ENCODE results near the gene TGFBR2.

Gene TGFBR2

GRCh38 chr3:30634761-30635735, 28.6 kb downstream of the TGFBR2 start:
- no peak for DNase-seq

GRCh38 chr3:30637310-30638219, 31.2 kb downstream of the TGFBR2 start:
- DNase-seq: no peak

GRCh38 chr3:30638685-30639412, 32.4 kb downstream of the TGFBR2 start:
- no peak for DNase-seq

- no peak for DNase-seq
Observed at GRCh38 chr3:30639937-30640336, 33.5 kb downstream of the TGFBR2 start.

- DNase-seq: no peak
Observed at GRCh38 chr3:30640851-30641250, 34.5 kb downstream of the TGFBR2 start.

- DNase-seq: no peak
Observed at GRCh38 chr3:30641416-30642251, 35.2 kb downstream of the TGFBR2 start.

- no peak for DNase-seq
Observed at GRCh38 chr3:30642849-30643361, 36.5 kb downstream of the TGFBR2 start.

GRCh38 chr3:30643763-30644462, 37.5 kb downstream of the TGFBR2 start:
- DNase-seq: no peak

GRCh38 chr3:30644615-30645014, 38.2 kb downstream of the TGFBR2 start:
- DNase-seq: no peak

GRCh38 chr3:30645077-30645476, 38.7 kb downstream of the TGFBR2 start:
- DNase-seq: no peak

- DNase-seq: peak in 1 of 58 donors; percentile 22
Observed at GRCh38 chr3:30646181-30646876, 39.9 kb downstream of the TGFBR2 start.

- DNase-seq: no peak
Observed at GRCh38 chr3:30646961-30647752, 40.8 kb downstream of the TGFBR2 start.

GRCh38 chr3:30648670-30649357, 42.4 kb downstream of the TGFBR2 start:
- no peak for DNase-seq

- peak in 2 of 58 donors; percentile 4 for DNase-seq
Observed at GRCh38 chr3:30649572-30650318, 43.3 kb downstream of the TGFBR2 start.

GRCh38 chr3:30650348-30650995, 44.1 kb downstream of the TGFBR2 start:
- DNase-seq: no peak

GRCh38 chr3:30654269-30654668, 47.9 kb downstream of the TGFBR2 start:
- no peak for DNase-seq
